GM12878 (cell line): Measurements from ENCODE around the gene SLC4A9.

Source experiments
- CTCF ChIP-seq, 3 experiments: IDR thresholded peaks in 2 of 3; conservative IDR thresholded peaks in 1 of 3; 2 replicates each; pipeline ENCODE4 v1.5.1; 2011; ENCODE audit warnings: low read depth in 3 of 3, low read length in 3 of 3, mild to moderate bottlenecking in 3 of 3, control low read depth in 2 of 3, moderate library complexity in 2 of 3, inconsistent platforms in 1 of 3, mixed read lengths in 1 of 3; ENCODE audit not compliant: control insufficient read depth in 2 of 3, insufficient read depth in 1 of 3; ENCODE audit errors: extremely low read depth in 1 of 3
- POLR2AphosphoS5 ChIP-seq: IDR thresholded peaks from 2 replicates; pipeline ENCODE4 v1.6.1; 2011; ENCODE audit warnings: mild to moderate bottlenecking, low read length, inconsistent platforms

GRCh38 chr5:140358738-140359310 lies 1.2 kb upstream of the SLC4A9 start:
- TF ChIP-seq POLR2AphosphoS5 (no peak), CTCF (IDR thresholded peaks at IDR 0.05 in 2 of 3, conservative IDR thresholded peaks at IDR 0.05 in 1 of 3; ENCODE audit: control insufficient read depth in 2 of 3, extremely low read depth in 1 of 3, insufficient read depth in 1 of 3, low read depth in 3 of 3, low read length in 3 of 3) (no peak)
